ENCODE data around the gene HP1BP3.

Gene HP1BP3

DNA sequence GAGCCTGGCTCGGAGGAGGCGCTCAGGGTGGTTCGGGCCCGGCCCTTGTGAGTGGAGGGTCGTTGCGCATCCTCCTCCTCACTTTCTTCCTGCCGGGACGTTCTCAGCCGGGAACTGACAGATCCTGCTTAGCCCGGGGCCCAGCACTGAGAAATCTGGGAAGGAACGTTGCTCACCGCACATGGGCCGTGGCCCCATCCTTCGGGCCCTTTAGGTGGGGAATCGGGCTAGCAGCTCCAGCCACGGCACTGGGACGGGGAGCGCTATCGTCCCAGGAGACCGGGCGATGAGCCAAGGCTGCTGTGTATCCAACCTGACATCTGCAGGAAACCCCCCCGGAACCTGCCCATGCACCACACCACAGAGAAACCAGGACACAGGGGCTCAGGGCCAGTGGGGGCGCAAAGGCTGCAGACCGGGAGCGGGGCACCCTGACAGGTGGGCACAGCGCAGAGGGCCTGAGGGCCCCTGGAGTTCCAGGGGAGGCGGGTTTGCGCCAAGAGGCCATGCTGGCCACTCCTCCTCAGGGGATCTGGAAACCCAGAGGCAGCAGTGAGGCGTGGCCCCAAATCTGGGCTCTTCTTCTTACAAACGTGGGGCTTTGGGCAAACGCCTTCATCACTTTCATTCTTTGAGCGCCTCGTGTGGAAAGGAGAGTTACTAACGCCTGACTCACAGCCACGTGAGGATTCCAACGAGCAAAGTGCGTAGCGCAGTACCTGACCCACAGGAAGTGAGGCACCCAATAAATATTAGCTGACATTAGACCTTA lies 54.3 kb downstream of the HP1BP3 start, which contains the start of gene SH2D5:
TSS of gene SH2D5 (minus strand) at position 116 of the 772 bp plus-strand sequence. CDS start 4,659 bp downstream, outside the sequence.
- Histone ChIP-seq H2BK15ac (ENCODE audit: low read depth, poor library complexity, severe bottlenecking) (peak within 1 kb of the TSS; percentile 6), H3K18ac (ENCODE audit: low read depth in 1 of 2, low read length in 2 of 2) (peak within 1 kb of the TSS; percentile 67 to 68), H3K9me3 (ENCODE audit: control insufficient read depth, low read length) (no peaks in the 10 kb centered on the region), H3K27ac (ENCODE audit: low read length, poor library complexity, severe bottlenecking) (peak within 1 kb of the TSS; percentile 79), H3K4me1 (ENCODE audit: control insufficient read depth, insufficient read depth, low read depth, low read length) (peaks cover 38% of the 10 kb centered on the region), H3K27me3 (ENCODE audit: control insufficient read depth in 1 of 2, insufficient read depth in 1 of 2, low read length in 2 of 2) (peaks cover 0 to 36% of the 10 kb centered on the region in 2 experiments), H2BK12ac (ENCODE audit: low read length in 2 of 2) (peak within 1 kb of the TSS; percentile 35 to 70), H3K36me3 (ENCODE audit: control insufficient read depth in 1 of 2, insufficient read depth in 2 of 2, low read depth in 1 of 2, low read length in 2 of 2) (peaks cover 17% of the 10 kb centered on the region in 2 experiments), H2BK5ac (ENCODE audit: low read depth, low read length, poor library complexity, severe bottlenecking) (peak within 1 kb of the TSS; percentile 49), H3K23ac (ENCODE audit: low read length in 2 of 2) (no peak within 1 kb of the TSS), H2BK120ac (ENCODE audit: low read depth, low read length) (peak within 1 kb of the TSS; percentile 76), H3K9ac (ENCODE audit: low read length) (peak within 1 kb of the TSS; percentile 88), H2AFZ (ENCODE audit: low read depth, low read length) (peak within 1 kb of the TSS; percentile 32), H3K4me2 (ENCODE audit: low read length, poor library complexity, severe bottlenecking) (peak within 1 kb of the TSS; percentile 94), H4K8ac (ENCODE audit: low read length) (peak within 1 kb of the TSS; percentile 69), H2AK5ac (ENCODE audit: low read length, severe bottlenecking) (peak within 1 kb of the TSS; percentile 2), H4K91ac (ENCODE audit: low read length) (peak within 1 kb of the TSS; percentile 73), H3K4me3 (ENCODE audit: insufficient read depth in 1 of 2, low read depth in 1 of 2, low read length in 2 of 2) (peak within 1 kb of the TSS; percentile 69 to 81), H3K79me1 (replicated peaks; ENCODE audit: low read length, poor library complexity, severe bottlenecking) (peaks cover 26% of the 10 kb centered on the region), H3K14ac (ENCODE audit: low read length in 2 of 2) (peak within 1 kb of the TSS in 1 of 2 experiments; percentile 71), H3K4ac (ENCODE audit: low read depth in 1 of 2, low read length in 2 of 2) (peak within 1 kb of the TSS; percentile 2 to 57)
- DNase-seq: peak; percentile 97
- 4% methylated on average over 34 of the region's 38 CpGs for WGBS

DNA sequence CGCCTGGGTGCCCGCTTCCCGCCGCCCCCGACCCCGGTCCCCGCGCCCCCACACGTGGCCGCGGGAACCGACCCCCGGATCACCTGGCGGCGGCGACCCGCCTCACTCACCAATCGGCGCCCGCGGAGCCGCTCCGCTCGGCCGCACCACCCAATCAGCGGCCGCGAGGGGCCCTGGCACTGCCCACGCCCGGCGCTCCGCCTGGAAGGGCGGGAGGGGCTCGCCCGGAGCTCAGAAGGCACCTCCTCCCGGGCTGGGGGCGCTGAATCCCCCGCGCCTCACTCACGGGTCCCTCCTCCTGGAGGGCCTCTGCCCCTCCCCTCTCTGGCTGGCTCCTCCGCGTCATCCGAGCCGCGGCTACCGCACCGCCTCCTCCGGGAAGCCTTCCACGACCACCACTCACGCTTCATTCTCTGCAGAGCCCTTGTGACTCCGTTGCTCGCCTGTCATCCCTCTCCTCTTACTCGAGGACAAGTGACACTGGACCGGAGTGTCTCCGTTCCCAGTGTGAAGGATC lies 55.0 kb downstream of the HP1BP3 start:
- H3K9ac ChIP-seq (ENCODE audit: low read length): peak overlapping the region; percentile 88
- WGBS: under 1% methylated on average over 38 of the region's 55 CpGs

DNA sequence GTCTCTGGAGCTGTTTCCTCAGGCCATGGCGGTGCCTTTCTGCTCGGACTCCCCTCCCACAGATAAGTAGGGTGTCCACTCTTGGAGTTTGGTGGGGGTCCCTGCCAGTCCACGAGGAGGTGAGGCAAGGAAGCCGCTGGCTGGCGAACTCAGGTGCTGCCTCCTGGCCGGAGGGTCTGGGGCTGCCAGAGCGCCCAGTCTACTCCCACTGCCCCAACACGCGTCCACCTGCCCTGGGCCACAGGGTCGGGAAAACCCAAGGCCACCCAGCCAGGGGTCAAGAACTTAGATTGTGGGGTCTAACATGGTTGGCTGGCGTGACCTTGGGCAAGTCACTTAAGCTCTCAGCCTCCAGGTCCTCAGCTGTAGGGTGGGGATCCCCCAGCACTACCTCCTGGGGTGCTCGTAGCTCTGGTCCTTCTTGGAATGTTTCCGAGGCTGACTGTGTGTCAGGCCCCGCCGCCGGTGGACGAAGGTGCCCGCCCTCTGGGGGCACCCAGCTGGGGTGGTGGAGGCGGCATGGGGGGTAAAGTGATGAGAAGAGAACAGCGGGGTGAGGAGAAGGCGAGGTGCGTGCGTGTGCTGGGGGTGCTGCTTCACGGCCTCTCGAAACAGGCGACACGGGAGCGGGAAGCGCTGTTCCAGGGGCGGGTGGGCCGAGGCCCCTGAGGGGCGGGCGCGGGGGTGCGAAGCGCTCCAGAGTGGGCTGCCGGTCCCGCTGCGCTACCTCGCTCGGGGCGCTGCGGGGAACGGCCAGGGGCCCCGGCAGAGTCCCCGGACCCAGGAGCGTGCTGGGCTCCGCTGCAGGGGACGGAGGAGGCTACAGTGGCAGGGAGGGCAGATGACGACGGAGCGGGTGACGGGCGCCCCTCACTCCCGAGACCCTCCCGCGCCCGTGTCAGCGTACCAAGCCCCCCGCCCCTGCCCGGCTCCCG lies 55.8 kb downstream of the HP1BP3 start:
- H3K4me1 ChIP-seq (ENCODE audit: control insufficient read depth, insufficient read depth, low read depth, low read length): peaks cover 42% of the 10 kb centered on the region
- H3K9ac ChIP-seq (ENCODE audit: low read length): peak overlapping the region; percentile 64
- no peak for DNase-seq
- H4K91ac ChIP-seq (ENCODE audit: low read length): no peak overlapping the region
- peaks cover 5 to 25% of the 10 kb centered on the region in 2 experiments for H3K36me3 ChIP-seq (ENCODE audit: control insufficient read depth in 1 of 2, insufficient read depth in 2 of 2, low read depth in 1 of 2, low read length in 2 of 2)
- WGBS: 31% methylated on average over 35 of the region's 62 CpGs
- H3K4me3 ChIP-seq (ENCODE audit: insufficient read depth in 1 of 2, low read depth in 1 of 2, low read length in 2 of 2): peak overlapping the region; percentile 69 to 72
- no peak overlapping the region for H2BK5ac ChIP-seq (ENCODE audit: low read depth, low read length, poor library complexity, severe bottlenecking)
- H3K27ac ChIP-seq (ENCODE audit: low read length, poor library complexity, severe bottlenecking): no peak overlapping the region
- H2AFZ ChIP-seq (ENCODE audit: low read depth, low read length): peak overlapping the region; percentile 32
- H3K4ac ChIP-seq (ENCODE audit: low read depth in 1 of 2, low read length in 2 of 2): peak overlapping the region in 1 of 2 experiments; percentile 17
- peak overlapping the region; percentile 1 to 17 for H2BK12ac ChIP-seq (ENCODE audit: low read length in 2 of 2)
- H3K14ac ChIP-seq (ENCODE audit: low read length in 2 of 2): peak overlapping the region in 1 of 2 experiments; percentile 71
- peaks cover 32% of the 10 kb centered on the region for H3K79me1 ChIP-seq (replicated peaks; ENCODE audit: low read length, poor library complexity, severe bottlenecking)
- H4K8ac ChIP-seq (ENCODE audit: low read length): no peak overlapping the region
- peak overlapping the region; percentile 76 for H2BK120ac ChIP-seq (ENCODE audit: low read depth, low read length)
- H3K4me2 ChIP-seq (ENCODE audit: low read length, poor library complexity, severe bottlenecking): peak overlapping the region; percentile 84
- no peak overlapping the region for H3K23ac ChIP-seq (ENCODE audit: low read length in 2 of 2)
- no peaks in the 10 kb centered on the region for H3K9me3 ChIP-seq (ENCODE audit: control insufficient read depth, low read length)
- H2BK15ac ChIP-seq (ENCODE audit: low read depth, poor library complexity, severe bottlenecking): peak overlapping the region; percentile 6
- peak overlapping the region; percentile 40 for H2AK5ac ChIP-seq (ENCODE audit: low read length, severe bottlenecking)
- peaks cover 0 to 36% of the 10 kb centered on the region in 2 experiments for H3K27me3 ChIP-seq (ENCODE audit: control insufficient read depth in 1 of 2, insufficient read depth in 1 of 2, low read length in 2 of 2)
- H3K18ac ChIP-seq (ENCODE audit: low read depth in 1 of 2, low read length in 2 of 2): peak overlapping the region in 1 of 2 experiments; percentile 56

More for the DNA sequence above, 55.0 kb downstream of the HP1BP3 start:
- peak overlapping the region; percentile 94 for H3K4me2 ChIP-seq (ENCODE audit: low read length, poor library complexity, severe bottlenecking)
- peak overlapping the region; percentile 35 to 70 for H2BK12ac ChIP-seq (ENCODE audit: low read length in 2 of 2)
- H3K9me3 ChIP-seq (ENCODE audit: control insufficient read depth, low read length): no peaks in the 10 kb centered on the region
- no peak overlapping the region for H2AK5ac ChIP-seq (ENCODE audit: low read length, severe bottlenecking)
- peak overlapping the region; percentile 63 for H4K91ac ChIP-seq (ENCODE audit: low read length)
- H3K23ac ChIP-seq (ENCODE audit: low read length in 2 of 2): no peak overlapping the region
- peaks cover 29% of the 10 kb centered on the region for H3K79me1 ChIP-seq (replicated peaks; ENCODE audit: low read length, poor library complexity, severe bottlenecking)
- peak overlapping the region in 1 of 2 experiments; percentile 31 for H3K14ac ChIP-seq (ENCODE audit: low read length in 2 of 2)
- H2BK120ac ChIP-seq (ENCODE audit: low read depth, low read length): no peak overlapping the region
- peaks cover 0 to 36% of the 10 kb centered on the region in 2 experiments for H3K27me3 ChIP-seq (ENCODE audit: control insufficient read depth in 1 of 2, insufficient read depth in 1 of 2, low read length in 2 of 2)
- no peak overlapping the region for H2AFZ ChIP-seq (ENCODE audit: low read depth, low read length)
- peak overlapping the region; percentile 1 for H2BK15ac ChIP-seq (ENCODE audit: low read depth, poor library complexity, severe bottlenecking)
- peak; percentile 75 for DNase-seq
- H3K27ac ChIP-seq (ENCODE audit: low read length, poor library complexity, severe bottlenecking): peak overlapping the region; percentile 79
- peaks cover 11 to 18% of the 10 kb centered on the region in 2 experiments for H3K36me3 ChIP-seq (ENCODE audit: control insufficient read depth in 1 of 2, insufficient read depth in 2 of 2, low read depth in 1 of 2, low read length in 2 of 2)
- H3K4me3 ChIP-seq (ENCODE audit: insufficient read depth in 1 of 2, low read depth in 1 of 2, low read length in 2 of 2): peak overlapping the region; percentile 69 to 81
- H3K4ac ChIP-seq (ENCODE audit: low read depth in 1 of 2, low read length in 2 of 2): no peak overlapping the region
- H2BK5ac ChIP-seq (ENCODE audit: low read depth, low read length, poor library complexity, severe bottlenecking): peak overlapping the region; percentile 49
- peak overlapping the region; percentile 41 for H4K8ac ChIP-seq (ENCODE audit: low read length)
- peaks cover 42% of the 10 kb centered on the region for H3K4me1 ChIP-seq (ENCODE audit: control insufficient read depth, insufficient read depth, low read depth, low read length)
- H3K18ac ChIP-seq (ENCODE audit: low read depth in 1 of 2, low read length in 2 of 2): peak overlapping the region; percentile 23 to 67

Data from mesenchymal stem cell (in vitro differentiated cells and primary cell).